GM12872 (cell line): ENCODE results near the gene BCAN.

ENCODE experiments used
- TF ChIP-seq, protein P1 (sequence below): IDR thresholded peaks from 3 replicates; pipeline ENCODE4 v1.5.1; 2011; ENCODE audit warnings: low read depth, mild to moderate bottlenecking, low read length, moderate library complexity; ENCODE audit not compliant: insufficient read depth

BCAN gene

DNA sequence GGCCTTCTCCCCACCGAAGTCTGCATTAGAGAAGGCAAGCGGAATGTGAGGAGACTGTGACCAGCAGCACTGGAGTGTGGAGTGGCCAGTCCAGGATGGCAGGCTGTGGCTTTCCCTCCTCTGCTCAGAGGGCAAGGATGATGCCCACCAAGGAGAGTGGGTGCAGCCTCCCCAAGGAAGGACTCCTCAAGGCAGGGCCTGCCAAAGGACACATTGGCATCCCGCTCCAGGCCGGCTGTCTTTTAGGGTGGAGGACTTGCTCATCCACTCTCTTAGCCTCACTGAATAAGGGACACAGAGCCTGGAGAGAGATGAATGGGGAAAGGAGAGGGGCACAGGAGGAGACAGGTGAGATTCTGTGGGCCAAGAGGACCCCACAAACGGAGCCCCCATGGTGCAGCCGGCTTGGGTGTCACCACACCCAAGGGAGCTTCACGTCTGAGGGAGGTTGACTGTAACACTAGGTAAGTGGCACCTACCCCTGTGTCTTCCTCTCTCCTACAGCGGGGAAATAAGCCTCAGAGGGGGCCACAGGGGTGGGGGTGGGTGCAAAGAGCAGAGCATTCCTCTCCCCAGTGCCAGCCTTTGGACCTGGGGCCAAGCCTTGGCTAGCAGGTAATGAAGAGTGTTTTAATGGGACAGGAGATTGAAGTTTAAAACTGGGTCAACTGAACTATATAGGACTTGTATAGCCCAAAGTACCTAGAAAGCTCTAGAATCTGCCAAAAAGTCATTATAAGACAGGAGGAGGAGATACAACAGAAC is 39.5 kb downstream of the BCAN start:
- TF ChIP-seq, protein P1, sequence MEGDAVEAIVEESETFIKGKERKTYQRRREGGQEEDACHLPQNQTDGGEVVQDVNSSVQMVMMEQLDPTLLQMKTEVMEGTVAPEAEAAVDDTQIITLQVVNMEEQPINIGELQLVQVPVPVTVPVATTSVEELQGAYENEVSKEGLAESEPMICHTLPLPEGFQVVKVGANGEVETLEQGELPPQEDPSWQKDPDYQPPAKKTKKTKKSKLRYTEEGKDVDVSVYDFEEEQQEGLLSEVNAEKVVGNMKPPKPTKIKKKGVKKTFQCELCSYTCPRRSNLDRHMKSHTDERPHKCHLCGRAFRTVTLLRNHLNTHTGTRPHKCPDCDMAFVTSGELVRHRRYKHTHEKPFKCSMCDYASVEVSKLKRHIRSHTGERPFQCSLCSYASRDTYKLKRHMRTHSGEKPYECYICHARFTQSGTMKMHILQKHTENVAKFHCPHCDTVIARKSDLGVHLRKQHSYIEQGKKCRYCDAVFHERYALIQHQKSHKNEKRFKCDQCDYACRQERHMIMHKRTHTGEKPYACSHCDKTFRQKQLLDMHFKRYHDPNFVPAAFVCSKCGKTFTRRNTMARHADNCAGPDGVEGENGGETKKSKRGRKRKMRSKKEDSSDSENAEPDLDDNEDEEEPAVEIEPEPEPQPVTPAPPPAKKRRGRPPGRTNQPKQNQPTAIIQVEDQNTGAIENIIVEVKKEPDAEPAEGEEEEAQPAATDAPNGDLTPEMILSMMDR = no peak

DNA sequence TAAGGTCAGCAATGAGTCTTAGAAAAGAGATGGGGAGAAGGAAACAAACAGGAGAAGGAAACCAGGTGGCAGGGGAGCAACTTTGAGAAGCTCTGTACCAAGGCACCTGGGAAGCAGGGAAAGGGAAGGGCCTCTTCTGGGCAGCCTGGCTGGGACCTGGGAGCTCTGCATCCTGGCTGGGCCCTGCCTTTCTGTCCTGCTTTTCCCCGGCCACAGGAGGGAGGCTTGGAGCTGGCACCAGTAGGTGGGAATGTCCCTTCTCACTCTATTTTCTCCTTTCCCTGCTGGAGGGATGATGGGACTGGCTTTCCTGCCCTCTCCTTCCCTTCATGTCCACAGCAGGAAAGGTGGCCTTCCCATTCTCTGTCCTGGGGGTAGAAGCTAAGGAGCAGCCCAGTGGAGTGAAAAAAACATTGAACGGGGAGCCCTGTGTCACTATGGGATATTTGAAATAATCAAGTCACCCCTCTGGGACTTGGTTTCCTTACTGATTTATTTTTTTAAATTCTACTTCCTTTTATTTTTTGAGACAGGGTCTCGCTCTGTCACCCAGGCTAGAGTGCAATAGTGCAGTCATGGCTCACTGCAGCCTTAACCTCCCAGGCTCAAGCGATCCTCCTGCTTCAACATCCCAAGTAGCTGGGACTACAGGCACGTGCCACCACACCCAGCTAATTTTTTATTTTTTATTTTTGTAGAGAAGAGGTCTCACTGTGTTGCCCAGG is 40.4 kb downstream of the BCAN start:
- TF ChIP-seq, protein P1 = no peak

DNA sequence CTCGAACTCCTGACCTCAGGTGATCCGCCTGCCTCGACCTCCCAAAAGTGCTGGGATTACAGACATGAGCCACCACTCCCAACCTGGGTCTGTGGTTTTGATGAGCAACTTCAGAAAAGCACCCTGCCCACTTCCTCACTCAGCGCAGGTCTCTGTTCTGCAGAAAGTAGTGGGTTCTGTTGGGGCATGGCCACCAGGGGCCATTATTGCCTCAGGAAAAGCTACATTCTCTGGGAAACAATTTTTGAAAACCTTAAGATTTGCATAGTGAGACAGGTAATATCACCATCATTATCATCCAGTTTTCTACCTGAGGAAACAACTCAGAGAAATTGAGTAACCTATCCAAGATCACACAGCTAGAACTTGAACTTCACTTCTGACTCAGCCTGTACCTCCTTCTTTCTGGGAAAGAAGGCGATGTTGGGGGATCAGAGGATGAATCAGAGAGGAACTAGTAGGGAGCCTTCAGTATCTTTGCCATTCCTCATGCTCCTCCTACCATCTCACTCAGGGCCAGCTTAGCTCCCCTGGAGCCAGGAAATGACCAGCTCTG is 42.4 kb downstream of the BCAN start:
- TF ChIP-seq, protein P1 = 0 out of 3 replicates have a peak, but pooled peaks have one; percentile 17

DNA sequence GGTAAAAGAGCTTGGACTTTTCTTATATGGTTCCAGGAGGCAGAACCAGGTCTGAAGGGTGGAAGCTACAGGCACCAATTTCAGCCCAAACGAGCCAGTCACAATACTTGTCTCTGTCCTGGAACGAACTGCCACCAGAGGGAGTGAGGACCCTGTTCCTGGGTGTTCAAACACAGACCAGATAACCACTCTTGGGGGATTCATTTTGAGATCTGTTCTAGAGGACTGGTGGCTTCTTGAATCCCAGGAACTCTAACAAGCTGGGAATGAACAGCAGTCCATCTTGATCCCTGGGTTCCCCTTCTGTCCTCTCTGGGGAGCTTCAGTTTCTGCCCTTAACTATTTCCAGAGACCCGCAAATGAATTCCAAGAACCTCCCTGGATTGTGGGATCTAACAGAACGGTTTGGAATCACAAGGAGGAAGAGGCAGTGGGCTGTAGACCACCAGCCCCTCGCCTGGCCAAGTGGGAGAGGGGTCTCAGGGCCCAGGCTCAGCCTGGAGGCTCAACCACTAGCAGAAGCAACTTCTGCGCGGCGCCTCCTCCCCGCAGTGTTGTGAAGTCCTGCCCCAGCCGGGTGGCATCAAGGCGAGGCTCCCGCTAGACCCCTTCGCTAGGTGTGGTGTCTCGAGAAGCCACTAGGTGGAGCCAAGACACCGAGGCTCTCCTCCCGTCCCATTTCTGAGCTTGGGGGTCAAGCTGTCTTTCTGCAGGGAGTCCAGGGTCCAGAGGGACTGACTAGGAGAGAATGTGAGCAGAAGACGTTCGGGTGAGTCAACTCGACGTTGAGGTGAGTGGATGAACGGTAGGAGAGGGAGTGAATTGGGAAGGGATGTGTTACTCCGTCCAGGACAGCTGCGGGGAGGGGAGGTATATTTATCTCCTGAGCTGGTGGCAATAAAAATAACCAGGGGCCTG is 47.4 kb downstream of the BCAN start:
- TF ChIP-seq, protein P1 = peak; percentile 98

DNA sequence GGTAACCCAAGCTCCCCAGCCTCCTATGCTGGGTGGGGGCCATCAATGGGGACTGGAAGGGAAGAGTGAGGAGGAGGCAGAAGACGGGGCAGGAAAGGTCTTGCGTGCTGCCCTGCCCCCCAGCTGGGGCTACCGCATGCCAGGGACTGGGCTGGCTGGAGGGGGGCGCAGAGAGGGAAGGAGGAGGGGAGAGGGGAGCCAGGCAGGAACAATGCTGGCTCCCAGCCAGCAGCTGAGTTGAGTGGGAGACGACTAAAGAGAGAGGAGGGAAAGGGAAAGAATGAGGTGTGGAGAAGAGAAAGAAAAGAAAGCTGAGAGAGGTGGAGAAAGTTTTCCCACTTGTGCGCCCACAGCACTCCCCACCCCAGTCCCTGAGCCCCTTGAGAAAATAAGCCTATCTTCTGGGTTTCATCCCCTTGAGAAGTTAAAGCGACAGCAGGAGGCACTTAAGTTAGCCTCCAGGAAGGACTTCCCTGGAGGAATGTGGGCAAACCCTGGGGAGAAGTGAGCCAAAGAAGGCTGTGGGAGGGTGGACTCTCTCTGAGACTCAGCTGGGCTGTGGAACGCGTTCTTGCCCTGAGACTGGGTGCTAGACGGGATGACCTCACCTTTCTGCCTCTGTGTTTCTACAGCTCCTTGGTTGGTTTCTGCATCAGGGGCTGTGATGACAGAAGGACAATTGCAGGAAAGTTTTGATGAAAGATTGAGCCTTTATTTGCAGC is 48.2 kb downstream of the BCAN start:
- TF ChIP-seq, protein P1 = no peak

DNA sequence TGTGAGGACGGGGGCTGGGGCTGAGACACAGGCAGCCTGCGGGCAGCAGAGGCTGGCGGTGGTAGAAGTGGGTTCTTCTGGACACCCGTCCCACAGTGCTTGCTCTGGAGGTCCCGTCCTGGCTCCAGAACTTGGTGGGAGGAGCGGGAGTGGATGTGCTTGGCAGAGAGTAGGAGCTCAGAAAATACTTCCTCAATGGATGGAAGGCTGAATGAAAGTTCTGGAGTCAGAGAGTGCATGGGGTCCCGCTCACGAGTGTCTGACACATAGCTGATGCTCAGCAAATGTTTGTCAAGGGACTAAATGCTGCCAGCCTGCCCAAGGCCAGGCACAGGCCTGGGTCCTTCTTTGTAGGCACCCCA is 48.7 kb downstream of the BCAN start:
- TF ChIP-seq, protein P1 = no peak
